ENCODE measurements around the gene RNF227. TPM values are rescaled to one million over a fixed set of nuclear protein-coding genes. Genes with fewer than 3 reads are reported as not detected.

Gene RNF227
- total and polyA plus RNA-seq, 4 experiments from 2014 or later = 2.3 to 7.4 (median 5.1) TPM

DNA sequence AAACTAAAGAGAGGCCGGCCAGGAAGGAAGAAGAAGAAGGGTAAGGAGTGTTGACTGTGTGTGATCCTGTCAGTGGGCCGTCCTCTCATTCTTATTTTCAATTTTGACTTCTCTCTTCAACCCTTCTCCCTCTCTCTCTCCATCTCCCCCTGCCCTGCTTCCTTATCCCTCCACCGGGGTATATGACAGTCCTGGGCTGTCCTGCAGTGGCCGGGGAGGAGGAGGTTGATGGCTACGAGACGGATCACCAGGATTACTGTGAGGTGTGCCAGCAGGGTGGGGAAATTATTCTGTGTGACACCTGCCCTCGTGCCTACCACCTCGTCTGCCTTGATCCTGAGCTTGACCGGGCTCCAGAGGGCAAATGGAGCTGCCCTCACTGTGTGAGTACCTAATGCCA lies 21.9 kb downstream of the RNF227 start:
- Histone ChIP-seq H3K36me3 (ENCODE audit: insufficient read depth, low read length) (peaks cover 83% of the 10 kb centered on the region), H3K9me3 (ENCODE audit: control insufficient read depth in 1 of 2, low read length in 2 of 2) (no peaks in the 10 kb centered on the region), H3K4me1 (ENCODE audit: insufficient read depth, low read length) (peaks cover 8% of the 10 kb centered on the region), H3K27ac (ENCODE audit: low read depth, low read length) (no peak overlapping the region), H3K4me3 (ENCODE audit: low read length in 2 of 2) (no peak overlapping the region), H3K27me3 (ENCODE audit: insufficient read depth, low read length) (no peaks in the 10 kb centered on the region)
- ChIA-PET POLR2A (ENCODE audit: partially characterized antibody) (no interaction called here), CTCF (ENCODE audit: partially characterized antibody) (interaction anchor here (1.0 to 1.2 kb wide), 2 partner anchors 31 to 96 kb away, joined by 3 to 4 read pairs; no protein-coding TSS in a partner anchor)
- intact Hi-C loops (cut with micrococcal nuclease) = no loop called here
- H3K27ac Mint-ChIP-seq = peak overlapping the region in 3 of 7 donors; percentile 27 to 57 (median 45)
- DNase-seq = no peak
- H3K4me3 Mint-ChIP-seq = no peak overlapping the region
- H3K36me3 Mint-ChIP-seq = peaks cover 64 to 81% of the 10 kb centered on the region in 2 donors
- H3K4me1 Mint-ChIP-seq = peaks cover 7 to 37% (median 16%) of the 10 kb centered on the region in 4 donors
- H3K9me3 Mint-ChIP-seq = no peaks in the 10 kb centered on the region
- H3K27me3 Mint-ChIP-seq = no peaks in the 10 kb centered on the region

DNA sequence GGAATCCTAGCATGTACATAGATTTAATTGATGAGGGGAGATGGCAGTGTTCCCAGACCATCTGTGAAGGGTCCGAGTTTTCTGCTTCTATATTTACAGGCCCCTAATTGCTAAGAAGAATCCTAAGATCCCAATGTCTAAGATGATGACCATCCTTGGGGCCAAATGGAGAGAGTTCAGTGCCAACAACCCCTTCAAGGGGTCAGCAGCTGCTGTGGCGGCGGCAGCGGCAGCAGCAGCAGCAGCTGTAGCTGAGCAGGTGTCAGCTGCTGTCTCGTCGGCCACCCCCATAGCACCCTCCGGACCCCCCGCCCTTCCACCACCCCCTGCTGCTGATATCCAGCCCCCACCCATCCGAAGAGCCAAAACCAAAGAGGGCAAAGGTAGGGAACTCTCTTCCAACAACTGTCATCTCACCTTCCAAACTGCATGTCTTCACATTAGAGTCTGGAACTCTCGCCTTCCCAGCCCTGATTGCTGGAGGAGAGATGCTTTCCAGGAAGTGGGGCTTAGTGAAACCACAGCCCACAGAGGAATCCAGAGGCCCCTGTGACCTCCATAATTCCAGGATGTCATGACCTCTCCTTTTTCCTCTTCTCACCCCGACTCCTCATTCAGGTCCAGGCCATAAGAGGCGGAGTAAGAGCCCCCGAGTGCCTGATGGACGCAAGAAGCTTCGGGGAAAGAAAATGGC lies 22.8 kb downstream of the RNF227 start:
- Mint-ChIP-seq H3K27ac (peak overlapping the region in 1 of 7 donors; percentile 57), H3K9me3 (no peaks in the 10 kb centered on the region), H3K27me3 (no peaks in the 10 kb centered on the region), H3K4me1 (peaks cover 7 to 37% (median 17%) of the 10 kb centered on the region in 4 donors), H3K4me3 (no peak overlapping the region), H3K36me3 (peaks cover 55 to 73% of the 10 kb centered on the region in 2 donors)
- no peaks in the 10 kb centered on the region for H3K9me3 ChIP-seq (ENCODE audit: control insufficient read depth in 1 of 2, low read length in 2 of 2)
- intact Hi-C loops (cut with micrococcal nuclease) = no loop called here
- no peak for DNase-seq
- H3K36me3 ChIP-seq (ENCODE audit: insufficient read depth, low read length) = peaks cover 74% of the 10 kb centered on the region
- H3K4me1 ChIP-seq (ENCODE audit: insufficient read depth, low read length) = peaks cover 17% of the 10 kb centered on the region
- no peaks in the 10 kb centered on the region for H3K27me3 ChIP-seq (ENCODE audit: insufficient read depth, low read length)
- H3K27ac ChIP-seq (ENCODE audit: low read depth, low read length) = no peak overlapping the region
- ChIA-PET CTCF (ENCODE audit: partially characterized antibody) (no interaction called here), POLR2A (ENCODE audit: partially characterized antibody) (no interaction called here)
- H3K4me3 ChIP-seq (ENCODE audit: low read length in 2 of 2) = no peak overlapping the region

DNA sequence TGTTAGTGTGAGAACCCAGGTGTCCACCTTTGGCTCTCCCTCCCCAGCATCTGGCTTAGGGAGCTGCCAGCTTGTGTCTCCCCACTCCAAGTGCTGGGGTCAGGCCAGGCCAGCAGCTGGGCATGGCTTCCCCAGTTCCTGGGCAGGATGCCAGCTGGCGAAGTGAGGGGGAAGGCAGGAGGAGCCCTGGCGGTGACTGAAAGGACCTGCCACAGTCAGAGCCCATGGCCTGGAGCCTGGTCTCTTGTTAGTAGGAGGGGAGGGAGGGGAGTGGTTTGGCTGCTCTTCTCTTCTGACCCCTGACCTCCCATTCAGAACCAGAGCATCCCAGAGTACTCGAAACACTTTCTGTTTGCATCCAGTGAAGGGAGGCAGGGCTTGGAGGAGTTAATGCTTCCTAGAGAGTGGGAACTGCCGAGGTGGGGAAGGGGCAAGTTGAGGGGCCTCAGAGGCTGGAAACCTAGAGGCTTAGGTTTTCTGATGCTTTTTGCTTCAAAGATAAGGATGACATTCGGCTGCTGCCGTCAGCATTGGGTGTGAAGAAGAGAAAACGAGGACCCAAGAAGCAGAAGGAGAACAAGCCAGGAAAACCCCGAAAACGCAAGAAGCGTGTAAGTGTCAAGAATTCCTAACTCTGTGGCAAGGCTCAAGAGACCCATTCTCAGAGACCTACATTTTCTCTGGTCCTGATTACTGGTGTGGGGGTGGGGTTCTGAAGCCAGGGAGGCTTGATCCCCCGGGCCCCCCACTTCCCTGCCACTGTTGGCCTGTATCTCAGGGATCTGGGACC lies 26.7 kb downstream of the RNF227 start:
- Histone ChIP-seq H3K9me3 (ENCODE audit: control insufficient read depth in 1 of 2, low read length in 2 of 2) (no peaks in the 10 kb centered on the region), H3K27me3 (ENCODE audit: insufficient read depth, low read length) (no peaks in the 10 kb centered on the region), H3K4me1 (ENCODE audit: insufficient read depth, low read length) (peaks cover 30% of the 10 kb centered on the region), H3K27ac (ENCODE audit: low read depth, low read length) (peak overlapping the region; percentile 65), H3K4me3 (ENCODE audit: low read length in 2 of 2) (peak overlapping the region; percentile 86 to 96), H3K36me3 (ENCODE audit: insufficient read depth, low read length) (peaks cover 42% of the 10 kb centered on the region)
- Mint-ChIP-seq H3K36me3 (peaks cover 26 to 51% of the 10 kb centered on the region in 2 donors), H3K4me1 (peaks cover 8 to 11% (median 9%) of the 10 kb centered on the region in 4 donors), H3K9me3 (no peaks in the 10 kb centered on the region), H3K27ac (peak overlapping the region in 4 of 7 donors; percentile 55 to 84 (median 69)), H3K4me3 (peak overlapping the region in 3 of 8 donors; percentile 13 to 31 (median 17)), H3K27me3 (no peaks in the 10 kb centered on the region)
- peak in 2 of 5 donors; percentile 14 to 20 for DNase-seq
- POLR2A ChIA-PET (ENCODE audit: partially characterized antibody) = interaction anchor here (0.8 to 1.3 kb wide), 7 partner anchors 9 to 101 kb away, joined by 3 to 5 read pairs (median 3); partner anchors contain the start of gene RNF227
- intact Hi-C loops (cut with micrococcal nuclease) = no loop called here
- CTCF ChIA-PET (ENCODE audit: partially characterized antibody) = interaction anchor here (1.6 kb wide), 2 partner anchors 23 to 99 kb away, joined by 5 to 8 read pairs; no protein-coding TSS in a partner anchor

DNA sequence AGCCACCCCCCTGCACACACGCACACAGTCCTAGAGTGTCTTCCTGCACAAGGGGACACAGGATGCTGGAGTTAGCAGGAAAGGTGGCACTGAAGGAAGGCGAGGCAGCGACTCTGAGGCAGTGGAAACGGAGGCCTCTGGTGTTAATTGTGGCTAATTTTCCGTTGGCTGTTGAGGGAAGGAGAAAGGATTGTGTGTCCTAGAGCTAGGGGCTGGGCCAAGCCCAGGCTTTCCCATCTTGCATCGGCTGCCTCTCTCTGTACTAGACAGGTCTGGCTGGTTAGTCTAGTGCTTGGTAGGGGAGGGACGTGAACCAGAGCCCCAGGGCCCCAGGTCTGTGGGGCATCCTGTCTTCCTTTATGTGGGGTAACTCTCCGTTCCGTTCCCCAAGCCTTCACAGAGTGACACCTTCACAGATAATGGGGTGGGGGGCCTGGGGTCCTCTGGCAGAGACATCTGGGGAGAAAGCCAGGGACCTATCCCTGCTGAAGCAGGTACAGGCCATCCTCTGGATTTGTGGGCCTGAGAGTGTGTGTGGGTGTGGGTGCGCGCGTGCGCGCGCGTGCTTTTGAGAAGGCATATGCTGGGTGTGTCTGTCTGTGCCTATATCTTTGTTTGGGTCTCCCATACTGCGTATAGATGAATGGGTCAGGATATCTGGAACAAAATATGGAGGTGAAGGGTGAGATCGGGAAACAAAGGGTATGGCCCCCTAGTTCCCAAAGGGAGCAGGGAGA lies 27.7 kb downstream of the RNF227 start, which contains the start of gene CHD3:
Gene CHD3 (plus strand): TSS at position 606 of the 737 bp plus-strand sequence. CDS start 212 bp downstream, outside the sequence.
- peak; percentile 36 to 63 (median 43) for DNase-seq
- no peaks in the 10 kb centered on the region for H3K27me3 Mint-ChIP-seq
- H3K4me3 Mint-ChIP-seq = peak within 1 kb of the TSS in 3 of 8 donors; percentile 13 to 31 (median 17)
- peaks cover 21 to 41% of the 10 kb centered on the region in 2 donors for H3K36me3 Mint-ChIP-seq
- Histone ChIP-seq H3K27ac (ENCODE audit: low read depth, low read length) (peak within 1 kb of the TSS; percentile 65), H3K4me3 (ENCODE audit: low read length in 2 of 2) (peak within 1 kb of the TSS; percentile 86 to 96), H3K9me3 (ENCODE audit: control insufficient read depth in 1 of 2, low read length in 2 of 2) (no peaks in the 10 kb centered on the region), H3K36me3 (ENCODE audit: insufficient read depth, low read length) (peaks cover 32% of the 10 kb centered on the region), H3K27me3 (ENCODE audit: insufficient read depth, low read length) (no peaks in the 10 kb centered on the region), H3K4me1 (ENCODE audit: insufficient read depth, low read length) (peaks cover 39% of the 10 kb centered on the region)
- H3K9me3 Mint-ChIP-seq = no peaks in the 10 kb centered on the region
- H3K27ac Mint-ChIP-seq = peak within 1 kb of the TSS in 3 of 7 donors; percentile 68 to 84 (median 70)
- intact Hi-C loops (cut with micrococcal nuclease) = no loop called here
- ChIA-PET POLR2A (ENCODE audit: partially characterized antibody) (interaction anchor here (0.6 to 1.4 kb wide), 10 partner anchors 8 to 102 kb away, joined by 3 to 5 read pairs (median 3); partner anchors contain the start of gene RNF227), CTCF (ENCODE audit: partially characterized antibody) (interaction anchor here (1.6 kb wide), 2 partner anchors 24 to 100 kb away, joined by 5 to 8 read pairs; no protein-coding TSS in a partner anchor)
- peaks cover 10 to 16% (median 12%) of the 10 kb centered on the region in 4 donors for H3K4me1 Mint-ChIP-seq

DNA sequence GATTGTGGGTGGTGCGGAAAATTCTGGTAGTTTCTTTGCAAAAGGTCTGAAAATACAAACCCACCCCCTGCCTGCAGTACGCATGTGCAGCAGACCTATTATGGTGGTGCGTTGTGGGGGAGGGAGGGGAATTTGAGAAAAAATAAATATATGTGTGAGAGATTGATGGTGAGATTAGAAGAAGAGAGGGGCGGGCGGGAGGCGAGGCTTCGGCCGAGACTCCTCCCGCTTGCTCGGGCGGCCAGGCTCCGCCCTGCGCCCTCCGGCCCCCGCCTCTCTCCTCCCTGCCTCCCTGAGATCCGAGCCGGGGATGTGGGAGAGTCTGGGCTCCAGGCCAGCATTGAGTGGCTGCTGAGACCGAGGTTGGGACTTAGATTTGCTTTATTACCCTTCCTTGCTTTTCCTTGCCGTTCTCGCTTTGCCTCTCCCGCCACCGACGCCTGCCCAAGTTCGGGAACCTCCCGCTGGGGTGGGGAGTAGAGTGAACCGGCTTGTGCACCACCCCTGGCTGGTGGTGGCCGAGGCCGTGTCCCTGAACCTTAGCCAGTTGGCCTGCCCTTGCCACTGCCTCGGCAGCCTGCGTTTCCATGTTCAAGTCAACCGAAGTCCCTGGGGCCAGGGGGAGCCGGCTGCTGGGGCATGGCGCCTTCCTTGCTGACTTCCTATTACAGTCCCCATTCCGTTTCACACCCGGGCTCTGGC lies 28.5 kb downstream of the RNF227 start:
- H3K4me1 Mint-ChIP-seq = peaks cover 10 to 16% (median 12%) of the 10 kb centered on the region in 4 donors
- Histone ChIP-seq H3K9me3 (ENCODE audit: control insufficient read depth in 1 of 2, low read length in 2 of 2) (no peaks in the 10 kb centered on the region), H3K36me3 (ENCODE audit: insufficient read depth, low read length) (peaks cover 28% of the 10 kb centered on the region), H3K27me3 (ENCODE audit: insufficient read depth, low read length) (no peaks in the 10 kb centered on the region), H3K4me1 (ENCODE audit: insufficient read depth, low read length) (peaks cover 46% of the 10 kb centered on the region), H3K27ac (ENCODE audit: low read depth, low read length) (peak overlapping the region; percentile 65), H3K4me3 (ENCODE audit: low read length in 2 of 2) (peak overlapping the region; percentile 86 to 96)
- ChIA-PET CTCF (ENCODE audit: partially characterized antibody) (interaction anchor here (1.6 kb wide), 1 partner anchor 101 kb away, joined by 8 read pairs; no protein-coding TSS in a partner anchor), POLR2A (ENCODE audit: partially characterized antibody) (interaction anchor here (1.4 kb wide), 1 partner anchor 102 kb away, joined by 4 read pairs; no protein-coding TSS in a partner anchor)
- intact Hi-C loops (cut with micrococcal nuclease) = loop anchor here (1.0 to 2.0 kb wide), 7 partner anchors 19 to 101 kb away; partner anchors contain the start of genes CNTROB and NAA38
- no peaks in the 10 kb centered on the region for H3K27me3 Mint-ChIP-seq
- peak; percentile 89 to 95 (median 92) for DNase-seq
- H3K36me3 Mint-ChIP-seq = peaks cover 21 to 37% of the 10 kb centered on the region in 2 donors
- H3K4me3 Mint-ChIP-seq = no peak overlapping the region
- H3K27ac Mint-ChIP-seq = no peak overlapping the region
- no peaks in the 10 kb centered on the region for H3K9me3 Mint-ChIP-seq

DNA sequence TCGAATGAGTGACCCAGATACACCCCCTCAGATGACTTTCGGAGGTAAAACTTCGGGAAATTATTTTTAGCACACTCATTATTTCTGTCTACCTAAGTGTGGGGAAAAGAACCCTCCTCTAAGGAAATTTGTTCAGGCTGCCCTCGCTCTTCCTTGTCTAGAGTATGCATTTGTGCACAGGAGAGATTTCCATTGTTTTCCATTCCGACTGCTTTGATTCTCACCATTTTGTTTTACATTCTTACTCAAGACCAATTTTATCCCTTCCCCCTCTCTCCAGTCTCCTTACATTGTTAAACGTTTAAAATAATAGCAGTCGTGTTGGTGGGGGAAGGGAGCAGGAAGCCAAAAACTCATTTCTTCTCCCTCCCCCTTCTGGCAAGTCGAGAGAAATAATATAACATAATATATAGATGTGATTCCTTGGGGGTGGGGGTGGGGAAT lies 29.0 kb downstream of the RNF227 start:
- peaks cover 10 to 16% (median 12%) of the 10 kb centered on the region in 4 donors for H3K4me1 Mint-ChIP-seq
- no peak overlapping the region for H3K4me3 Mint-ChIP-seq
- Histone ChIP-seq H3K9me3 (ENCODE audit: control insufficient read depth in 1 of 2, low read length in 2 of 2) (no peaks in the 10 kb centered on the region), H3K36me3 (ENCODE audit: insufficient read depth, low read length) (peaks cover 26% of the 10 kb centered on the region), H3K4me3 (ENCODE audit: low read length in 2 of 2) (peak overlapping the region; percentile 86 to 96), H3K27me3 (ENCODE audit: insufficient read depth, low read length) (no peaks in the 10 kb centered on the region), H3K4me1 (ENCODE audit: insufficient read depth, low read length) (peaks cover 52% of the 10 kb centered on the region), H3K27ac (ENCODE audit: low read depth, low read length) (peak overlapping the region; percentile 65)
- no peak overlapping the region for H3K27ac Mint-ChIP-seq
- H3K36me3 Mint-ChIP-seq = peaks cover 19 to 36% of the 10 kb centered on the region in 2 donors
- POLR2A ChIA-PET (ENCODE audit: partially characterized antibody) = interaction anchor here (1.0 to 2.2 kb wide), 5 partner anchors 11 to 103 kb away, joined by 3 to 19 read pairs (median 5); partner anchors contain the start of gene KDM6B
- intact Hi-C loops (cut with micrococcal nuclease) = loop anchor here (1.0 to 2.0 kb wide), 7 partner anchors 18 to 101 kb away; partner anchors contain the start of genes CNTROB and NAA38
- H3K27me3 Mint-ChIP-seq = no peaks in the 10 kb centered on the region
- DNase-seq = no peak
- CTCF ChIA-PET (ENCODE audit: partially characterized antibody) = interaction anchor here (1.3 to 2.2 kb wide), 3 partner anchors 24 to 30 kb away, joined by 3 to 9 read pairs (median 5); partner anchors contain the start of gene NAA38
- H3K9me3 Mint-ChIP-seq = no peaks in the 10 kb centered on the region
